H9 (cell line): ENCODE data around the gene ZBTB20. TPM values are rescaled to one million over a fixed set of nuclear protein-coding genes. Genes with fewer than 3 reads are reported as not detected.

Source experiments
- DNase-seq: peaks from one replicate; pipeline ENCODE4 v3.0.0-alpha.2; 2017
- H2AFZ ChIP-seq: one replicate; pipeline ENCODE4 v1.6.1; 2013; ENCODE audit warnings: mild to moderate bottlenecking, low read length, control low read depth, moderate library complexity
- H2AK5ac ChIP-seq: 2 replicates; pipeline ENCODE4 v1.6.1; 2013; ENCODE audit warnings: low read length, control low read depth, mixed read lengths; ENCODE audit not compliant: insufficient read length
- H2BK120ac ChIP-seq: one replicate; pipeline ENCODE4 v1.6.1; 2013; ENCODE audit warnings: low read depth, mild to moderate bottlenecking, low read length, control low read depth, inconsistent platforms; ENCODE audit not compliant: poor library complexity, severe bottlenecking
- H2BK12ac ChIP-seq: 2 replicates; pipeline ENCODE4 v1.6.1; 2013; ENCODE audit warnings: low read length, control low read depth, mixed read lengths, low read depth; ENCODE audit not compliant: insufficient read length
- H2BK15ac ChIP-seq: 2 replicates; pipeline ENCODE4 v1.6.1; 2013; ENCODE audit warnings: low read depth, low read length, control low read depth
- H2BK20ac ChIP-seq: one replicate; pipeline ENCODE4 v1.6.1; 2013; ENCODE audit warnings: low read depth, mild to moderate bottlenecking, low read length, control low read depth, inconsistent platforms; ENCODE audit not compliant: poor library complexity, severe bottlenecking
- H2BK5ac ChIP-seq: 2 replicates; pipeline ENCODE4 v1.6.1; 2013; ENCODE audit warnings: low read length, control low read depth, mixed read lengths; ENCODE audit not compliant: insufficient read length
- H3K14ac ChIP-seq: 2 replicates; pipeline ENCODE4 v1.6.1; 2013; ENCODE audit warnings: low read length, control low read depth; ENCODE audit not compliant: insufficient read depth
- H3K18ac ChIP-seq: 2 replicates; pipeline ENCODE4 v1.6.1; 2013; ENCODE audit warnings: low read depth, mild to moderate bottlenecking, mixed read lengths, low read length, control low read depth; ENCODE audit not compliant: insufficient read length
- H3K23ac ChIP-seq: 2 replicates; pipeline ENCODE4 v1.6.1; 2013; ENCODE audit warnings: low read length, control low read depth, mixed read lengths, low read depth; ENCODE audit not compliant: insufficient read length
- H3K23me2 ChIP-seq: 2 replicates; pipeline ENCODE4 v1.6.1; 2013; ENCODE audit warnings: low read depth, mild to moderate bottlenecking, mixed read lengths, low read length, control low read depth; ENCODE audit not compliant: insufficient read length, poor library complexity, severe bottlenecking
- H3K27ac ChIP-seq: 2 replicates; pipeline ENCODE4 v1.5.1; 2013; ENCODE audit warnings: low read length, control low read depth, mixed read lengths, low read depth; ENCODE audit not compliant: insufficient read length
- H3K27me3 ChIP-seq: 2 replicates; pipeline ENCODE4 v1.6.1; 2013; ENCODE audit warnings: low read length, control low read depth, inconsistent platforms; ENCODE audit not compliant: insufficient read depth
- H3K4ac ChIP-seq: 2 replicates; pipeline ENCODE4 v1.6.1; 2013; ENCODE audit warnings: low read depth, mild to moderate bottlenecking, control low read depth, inconsistent platforms, low read length, moderate library complexity
- H3K4me1 ChIP-seq: 2 replicates; pipeline ENCODE4 v1.6.1; 2013; ENCODE audit warnings: low read length, control low read depth, inconsistent platforms; ENCODE audit not compliant: insufficient read depth
- H3K4me2 ChIP-seq: 2 replicates; pipeline ENCODE4 v1.6.1; 2013; ENCODE audit warnings: low read length, control low read depth, mixed read lengths; ENCODE audit not compliant: insufficient read length, insufficient read depth
- H3K56ac ChIP-seq: 2 replicates; pipeline ENCODE4 v1.6.1; 2013; ENCODE audit warnings: low read depth, mild to moderate bottlenecking, mixed read lengths, low read length, control low read depth; ENCODE audit not compliant: insufficient read length
- H3K79me1 ChIP-seq: 2 replicates; pipeline ENCODE4 v1.6.1; 2013; ENCODE audit warnings: low read depth, mild to moderate bottlenecking, moderate library complexity, low read length, control low read depth, inconsistent platforms; ENCODE audit not compliant: insufficient read depth, poor library complexity, severe bottlenecking
- H3K79me2 ChIP-seq: 2 replicates; pipeline ENCODE4 v1.6.1; 2013; ENCODE audit warnings: low read length, control low read depth, inconsistent platforms; ENCODE audit not compliant: insufficient read depth
- H3K9ac ChIP-seq: 2 replicates; pipeline ENCODE4 v1.6.1; 2013; ENCODE audit warnings: low read length, control low read depth, mixed read lengths; ENCODE audit not compliant: insufficient read length; ENCODE audit errors: extremely low read depth
- H3K9me3 ChIP-seq: one replicate; pipeline ENCODE4 v1.6.1; 2013; ENCODE audit warnings: low read depth, low read length, inconsistent platforms; ENCODE audit not compliant: control insufficient read depth
- H3T11ph ChIP-seq: one replicate; pipeline ENCODE4 v1.6.1; 2013; ENCODE audit warnings: mild to moderate bottlenecking, low read length, control low read depth, inconsistent platforms
- H4K20me1 ChIP-seq: one replicate; pipeline ENCODE4 v1.6.1; 2013; ENCODE audit not compliant: control insufficient read depth, insufficient read length, insufficient read depth
- H4K5ac ChIP-seq: 2 replicates; pipeline ENCODE4 v1.6.1; 2013; ENCODE audit warnings: low read depth, mild to moderate bottlenecking, mixed read lengths, low read length, control low read depth; ENCODE audit not compliant: insufficient read length
- H4K8ac ChIP-seq: replicated peaks from 2 replicates; pipeline ENCODE4 v1.6.1; 2013; ENCODE audit warnings: low read length, control low read depth, mixed read lengths, low read depth; ENCODE audit not compliant: insufficient read length
- H4K91ac ChIP-seq: 2 replicates; pipeline ENCODE4 v1.6.1; 2013; ENCODE audit warnings: low read depth, mild to moderate bottlenecking, moderate library complexity, mixed read lengths, low read length, control low read depth; ENCODE audit not compliant: insufficient read length
- H3K27ac Mint-ChIP-seq, 3 experiments: 2 replicates in 2 of 3; 3 replicates in 1 of 3; pipeline ENCODE4 v1.8.0; 2020 to 2021; ENCODE audit warnings: mixed read lengths in 3 of 3, mild to moderate bottlenecking in 1 of 3, moderate library complexity in 1 of 3
- H3K27me3 Mint-ChIP-seq: 2 replicates; pipeline ENCODE4 v1.8.0; 2021; ENCODE audit warnings: low read depth, mild to moderate bottlenecking, moderate library complexity, mixed read lengths
- H3K36me3 Mint-ChIP-seq, 3 experiments: 2 replicates in 2 of 3; 3 replicates in 1 of 3; pipeline ENCODE4 v1.8.0; 2020 to 2021; ENCODE audit warnings: low read depth in 3 of 3, mixed read lengths in 3 of 3; ENCODE audit not compliant: insufficient read depth in 1 of 3
- H3K4me1 Mint-ChIP-seq, 2 experiments: 2 replicates each; pipeline ENCODE4 v1.8.0; 2020; ENCODE audit warnings: mixed read lengths in 2 of 2
- H3K4me3 Mint-ChIP-seq, 2 experiments: 2 replicates in 1 of 2; 3 replicates in 1 of 2; pipeline ENCODE4 v1.8.0; 2020 to 2021; ENCODE audit warnings: mild to moderate bottlenecking in 2 of 2, mixed read lengths in 2 of 2, moderate library complexity in 1 of 2
- H3K9me3 Mint-ChIP-seq, 2 experiments: 2 replicates in 1 of 2; 3 replicates in 1 of 2; pipeline ENCODE4 v1.8.0; 2020; ENCODE audit warnings: mild to moderate bottlenecking in 2 of 2, mixed read lengths in 2 of 2, moderate library complexity in 1 of 2
- WGBS: extraction: QIAGEN DNeasy Blood & Tissue Kit; methylation state at CpG from one replicate; pipeline ENCODE4 v1.1.7; 2013; ENCODE audit warnings: missing lambda C conversion rate, low lambda C conversion rate, mixed read lengths; ENCODE audit not compliant: insufficient read length; ENCODE audit errors: extremely low coverage; 5-methylcytosine and 5-hydroxymethylcytosine counted together
- total RNA-seq: library from RNA; stranded (reverse); gene quantifications from 2 replicates; pipeline ENCODE4 v1.2.1, GENCODE V29; 2021
- TF ChIP-seq, protein P1 (sequence below): fragments of 200-600 bp; sonication (generic); conservative IDR thresholded peaks from 3 replicates; pipeline ENCODE4 v1.8.0; 2021; ENCODE audit warnings: antibody characterized with exemption, mild to moderate bottlenecking

ZBTB20 gene
- total RNA-seq, 1 experiment from 2014 or later = 0.70 TPM

DNA sequence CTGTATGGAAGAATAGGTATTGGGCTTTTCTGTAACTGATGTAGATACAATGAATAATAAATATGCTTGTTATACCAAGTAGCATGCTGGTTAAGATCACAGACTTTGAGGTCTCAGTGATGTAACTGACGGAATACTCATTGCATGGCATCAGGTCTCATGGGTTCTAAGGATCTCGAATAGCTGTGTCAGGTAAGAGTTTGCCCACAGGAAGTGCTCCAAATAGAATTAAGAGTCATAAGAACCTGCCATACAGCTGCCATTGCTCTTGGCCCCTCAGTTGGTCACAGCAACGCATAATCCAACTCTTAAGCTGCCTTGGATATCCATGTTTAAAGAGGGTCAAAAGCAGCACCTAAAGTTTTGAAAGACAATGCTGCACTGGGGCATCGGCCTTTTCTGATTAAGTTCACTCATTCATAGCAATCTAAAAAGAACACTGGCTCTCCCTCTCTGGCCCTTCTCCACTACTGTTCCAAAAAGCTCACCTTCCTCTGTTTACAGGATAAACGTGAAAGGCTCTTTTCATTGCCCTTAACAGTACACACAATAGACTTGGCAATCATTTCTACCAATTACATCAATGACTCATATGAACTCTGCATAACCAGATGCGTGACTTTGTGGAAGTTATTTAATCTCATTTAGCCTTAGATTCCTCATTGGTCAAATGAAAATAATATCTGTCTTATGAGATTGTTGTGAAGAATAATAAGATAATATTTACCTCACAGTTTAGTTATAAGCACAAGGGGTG lies 74.6 kb downstream of the ZBTB20 start:
- no peak overlapping the region for H3T11ph ChIP-seq

More for the DNA sequence above, 74.6 kb downstream of the ZBTB20 start:
- no peaks in the 10 kb centered on the region for H3K79me2 ChIP-seq
- Mint-ChIP-seq H3K4me1 (peaks cover 5 to 7% of the 10 kb centered on the region in 2 experiments; a peak in 3 of 4 replicates), H3K36me3 (no peaks in the 10 kb centered on the region), H3K27ac (peak overlapping the region in 1 of 3 experiments; percentile 34; a peak in 1 of 7 replicates), H3K9me3 (no peaks in the 10 kb centered on the region), H3K4me3 (no peak overlapping the region), H3K27me3 (no peaks in the 10 kb centered on the region)
- no peaks in the 10 kb centered on the region for H3K27me3 ChIP-seq
- H3K27ac ChIP-seq = no peak overlapping the region
- no peak overlapping the region for H2AK5ac ChIP-seq
- H3K9me3 ChIP-seq = no peaks in the 10 kb centered on the region
- no peak overlapping the region for H3K23ac ChIP-seq
- H3K18ac ChIP-seq = no peak overlapping the region
- no peak overlapping the region for H4K91ac ChIP-seq
- no peak overlapping the region for H4K5ac ChIP-seq
- H4K8ac ChIP-seq = no peak overlapping the region
- no peaks in the 10 kb centered on the region for H4K20me1 ChIP-seq
- no peak overlapping the region for H3K4me2 ChIP-seq
- no peak overlapping the region for H2BK12ac ChIP-seq
- no peaks in the 10 kb centered on the region for H3K79me1 ChIP-seq
- TF ChIP-seq, protein P1, sequence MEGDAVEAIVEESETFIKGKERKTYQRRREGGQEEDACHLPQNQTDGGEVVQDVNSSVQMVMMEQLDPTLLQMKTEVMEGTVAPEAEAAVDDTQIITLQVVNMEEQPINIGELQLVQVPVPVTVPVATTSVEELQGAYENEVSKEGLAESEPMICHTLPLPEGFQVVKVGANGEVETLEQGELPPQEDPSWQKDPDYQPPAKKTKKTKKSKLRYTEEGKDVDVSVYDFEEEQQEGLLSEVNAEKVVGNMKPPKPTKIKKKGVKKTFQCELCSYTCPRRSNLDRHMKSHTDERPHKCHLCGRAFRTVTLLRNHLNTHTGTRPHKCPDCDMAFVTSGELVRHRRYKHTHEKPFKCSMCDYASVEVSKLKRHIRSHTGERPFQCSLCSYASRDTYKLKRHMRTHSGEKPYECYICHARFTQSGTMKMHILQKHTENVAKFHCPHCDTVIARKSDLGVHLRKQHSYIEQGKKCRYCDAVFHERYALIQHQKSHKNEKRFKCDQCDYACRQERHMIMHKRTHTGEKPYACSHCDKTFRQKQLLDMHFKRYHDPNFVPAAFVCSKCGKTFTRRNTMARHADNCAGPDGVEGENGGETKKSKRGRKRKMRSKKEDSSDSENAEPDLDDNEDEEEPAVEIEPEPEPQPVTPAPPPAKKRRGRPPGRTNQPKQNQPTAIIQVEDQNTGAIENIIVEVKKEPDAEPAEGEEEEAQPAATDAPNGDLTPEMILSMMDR = no peak
- H3K4ac ChIP-seq = no peak overlapping the region
- H2BK15ac ChIP-seq = no peak overlapping the region
- H2BK120ac ChIP-seq = no peak overlapping the region
- H2BK20ac ChIP-seq = no peak overlapping the region
- no peaks in the 10 kb centered on the region for H3K23me2 ChIP-seq
- no peak overlapping the region for H2AFZ ChIP-seq
- no peak overlapping the region for H3K9ac ChIP-seq
- H2BK5ac ChIP-seq = no peak overlapping the region
- WGBS = no CpG with 5 or more reads among the region's 6 CpGs
- no peak overlapping the region for H3K14ac ChIP-seq
- no peak overlapping the region for H3K56ac ChIP-seq
- H3K4me1 ChIP-seq = no peaks in the 10 kb centered on the region
- no peak for DNase-seq
